Measurements from ENCODE around the gene TMEFF2. TPM values are rescaled to one million over a fixed set of nuclear protein-coding genes. Genes with fewer than 3 reads are reported as not detected.

Gene TMEFF2
- total and polyA plus RNA-seq, 2 donors from 2014 or later, result not detected

DNA sequence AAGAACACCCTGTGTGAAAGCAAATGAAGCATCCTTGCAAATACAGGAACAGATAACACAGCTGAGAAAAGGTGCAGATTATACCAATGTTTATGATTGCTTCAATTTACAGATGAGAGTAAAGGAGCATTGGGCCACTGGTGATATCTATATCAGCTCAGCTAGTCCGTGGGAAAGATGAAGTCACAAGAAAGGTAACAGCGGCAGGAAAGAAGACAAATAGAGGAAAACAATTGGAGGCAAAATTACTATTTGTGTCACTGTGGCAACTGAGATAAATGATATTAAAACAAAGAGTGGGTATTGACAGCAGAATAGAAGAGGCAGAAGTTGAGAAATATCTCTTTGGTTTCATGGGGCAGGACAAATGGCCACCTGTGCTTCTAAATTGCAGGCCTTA is 226.6 kb downstream of the TMEFF2 start:
- FAIRE-seq (no peak), DNase-seq (no peak)
- Histone ChIP-seq H3K9ac (ENCODE audit: low read length in 3 of 3) (no peak overlapping the region), H3K9me3 (ENCODE audit: control insufficient read depth in 2 of 3, insufficient read depth in 1 of 3, low read length in 3 of 3) (no peaks in the 10 kb centered on the region), H3K4me3 (ENCODE audit: low read length in 3 of 3) (no peak overlapping the region), H3K36me3 (ENCODE audit: control insufficient read depth in 2 of 3, insufficient read depth in 3 of 3, low read length in 3 of 3) (no peaks in the 10 kb centered on the region), H3K27ac (ENCODE audit: low read depth in 2 of 2, low read length in 2 of 2) (no peak overlapping the region), H3K27me3 (ENCODE audit: control insufficient read depth, insufficient read depth, low read length) (no peaks in the 10 kb centered on the region), H3K4me1 (ENCODE audit: control insufficient read depth in 2 of 3, insufficient read depth in 2 of 3, low read depth in 1 of 3, low read length in 3 of 3) (no peaks in the 10 kb centered on the region)
- intact Hi-C loops (cut with DNase I), result no loop called here
- TF ChIP-seq, protein P1, sequence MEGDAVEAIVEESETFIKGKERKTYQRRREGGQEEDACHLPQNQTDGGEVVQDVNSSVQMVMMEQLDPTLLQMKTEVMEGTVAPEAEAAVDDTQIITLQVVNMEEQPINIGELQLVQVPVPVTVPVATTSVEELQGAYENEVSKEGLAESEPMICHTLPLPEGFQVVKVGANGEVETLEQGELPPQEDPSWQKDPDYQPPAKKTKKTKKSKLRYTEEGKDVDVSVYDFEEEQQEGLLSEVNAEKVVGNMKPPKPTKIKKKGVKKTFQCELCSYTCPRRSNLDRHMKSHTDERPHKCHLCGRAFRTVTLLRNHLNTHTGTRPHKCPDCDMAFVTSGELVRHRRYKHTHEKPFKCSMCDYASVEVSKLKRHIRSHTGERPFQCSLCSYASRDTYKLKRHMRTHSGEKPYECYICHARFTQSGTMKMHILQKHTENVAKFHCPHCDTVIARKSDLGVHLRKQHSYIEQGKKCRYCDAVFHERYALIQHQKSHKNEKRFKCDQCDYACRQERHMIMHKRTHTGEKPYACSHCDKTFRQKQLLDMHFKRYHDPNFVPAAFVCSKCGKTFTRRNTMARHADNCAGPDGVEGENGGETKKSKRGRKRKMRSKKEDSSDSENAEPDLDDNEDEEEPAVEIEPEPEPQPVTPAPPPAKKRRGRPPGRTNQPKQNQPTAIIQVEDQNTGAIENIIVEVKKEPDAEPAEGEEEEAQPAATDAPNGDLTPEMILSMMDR (IDR thresholded peaks at IDR 0.05; ENCODE audit: borderline replicate concordance, extremely low read depth, insufficient read depth), result no peak

DNA sequence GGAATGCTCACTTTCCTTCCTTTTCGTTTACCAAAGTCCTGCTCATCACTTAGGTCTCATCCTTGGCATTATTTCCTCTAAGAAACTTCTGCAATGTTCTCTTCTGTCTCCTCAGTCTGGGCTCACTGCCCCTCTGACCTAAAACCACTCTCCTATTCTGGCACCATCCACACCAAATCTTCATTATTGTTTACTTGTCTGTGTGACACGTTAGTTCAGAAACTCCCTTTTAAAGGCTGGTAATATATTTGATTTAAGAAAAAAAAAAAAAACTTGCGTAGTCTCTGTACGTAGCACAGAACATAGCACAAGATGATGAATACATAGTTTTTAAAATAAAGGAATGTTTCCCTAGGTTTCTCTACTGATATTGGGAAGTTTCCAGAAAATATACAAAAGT is 229.0 kb downstream of the TMEFF2 start:
- Histone ChIP-seq H3K9me3 (ENCODE audit: control insufficient read depth in 2 of 3, insufficient read depth in 1 of 3, low read length in 3 of 3) (no peaks in the 10 kb centered on the region), H3K4me3 (ENCODE audit: low read length in 3 of 3) (no peak overlapping the region), H3K27me3 (ENCODE audit: control insufficient read depth, insufficient read depth, low read length) (no peaks in the 10 kb centered on the region), H3K4me1 (ENCODE audit: control insufficient read depth in 2 of 3, insufficient read depth in 2 of 3, low read depth in 1 of 3, low read length in 3 of 3) (no peaks in the 10 kb centered on the region), H3K36me3 (ENCODE audit: control insufficient read depth in 2 of 3, insufficient read depth in 3 of 3, low read length in 3 of 3) (no peaks in the 10 kb centered on the region), H3K27ac (ENCODE audit: low read depth in 2 of 2, low read length in 2 of 2) (no peak overlapping the region), H3K9ac (ENCODE audit: low read length in 3 of 3) (no peak overlapping the region)
- intact Hi-C loops (cut with DNase I), result no loop called here
- TF ChIP-seq, protein P1 (IDR thresholded peaks at IDR 0.05; ENCODE audit: borderline replicate concordance, extremely low read depth, insufficient read depth), result no peak
- DNase-seq (no peak), FAIRE-seq (no peak)

DNA sequence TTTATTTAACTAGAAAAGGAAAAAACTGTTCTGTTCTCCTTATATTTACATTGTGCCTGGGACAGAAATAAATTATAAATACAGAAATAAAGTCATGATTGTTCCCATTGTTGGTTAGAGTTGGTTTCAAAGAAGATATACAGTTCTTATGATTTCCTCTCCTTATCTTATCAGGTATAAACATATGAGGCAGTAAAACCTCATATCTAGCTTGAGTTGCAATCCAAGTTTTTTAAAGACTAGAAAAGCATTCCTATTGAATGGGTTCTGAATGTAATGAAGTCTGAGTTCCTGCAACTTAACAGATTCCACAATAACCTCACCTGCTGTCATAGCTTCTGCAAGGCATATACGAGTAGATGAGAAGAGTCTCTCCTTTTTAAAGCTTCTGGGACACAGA is 233.2 kb downstream of the TMEFF2 start:
- TF ChIP-seq, protein P1 (IDR thresholded peaks at IDR 0.05; ENCODE audit: borderline replicate concordance, extremely low read depth, insufficient read depth), result no peak
- FAIRE-seq, result no peak
- Histone ChIP-seq H3K27me3 (ENCODE audit: control insufficient read depth, insufficient read depth, low read length) (no peaks in the 10 kb centered on the region), H3K27ac (ENCODE audit: low read depth in 2 of 2, low read length in 2 of 2) (no peak overlapping the region), H3K9me3 (ENCODE audit: control insufficient read depth in 2 of 3, insufficient read depth in 1 of 3, low read length in 3 of 3) (no peaks in the 10 kb centered on the region), H3K36me3 (ENCODE audit: control insufficient read depth in 2 of 3, insufficient read depth in 3 of 3, low read length in 3 of 3) (no peaks in the 10 kb centered on the region), H3K9ac (ENCODE audit: low read length in 3 of 3) (no peak overlapping the region), H3K4me1 (ENCODE audit: control insufficient read depth in 2 of 3, insufficient read depth in 2 of 3, low read depth in 1 of 3, low read length in 3 of 3) (no peaks in the 10 kb centered on the region), H3K4me3 (ENCODE audit: low read length in 3 of 3) (no peak overlapping the region)
- no peak for DNase-seq
- intact Hi-C loops (cut with DNase I), result no loop called here

DNA sequence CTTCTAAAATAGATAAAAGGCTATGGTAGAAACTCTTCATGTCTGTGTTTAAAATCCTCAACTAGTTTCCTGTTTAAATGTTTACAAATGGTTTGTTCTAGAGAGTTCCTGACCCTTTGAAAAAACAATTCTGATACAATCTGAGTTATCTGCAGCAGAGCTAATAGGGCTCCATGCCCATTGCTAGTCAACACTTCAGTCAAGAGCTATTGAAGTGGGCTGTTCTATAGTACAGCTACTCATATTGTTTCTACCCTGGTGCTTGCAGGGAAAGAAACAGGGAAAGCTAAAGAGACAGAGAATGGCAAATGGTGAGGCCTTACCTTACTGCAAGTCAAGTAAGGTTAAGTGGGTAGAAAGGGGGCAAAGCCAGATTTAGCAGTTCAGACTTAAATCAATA is 235.5 kb downstream of the TMEFF2 start:
- DNase-seq, result no peak
- no peaks in the 10 kb centered on the region for H3K36me3 ChIP-seq (ENCODE audit: control insufficient read depth in 2 of 3, insufficient read depth in 3 of 3, low read length in 3 of 3)
- no peak for FAIRE-seq
- intact Hi-C loops (cut with DNase I), result no loop called here
- H3K9ac ChIP-seq (ENCODE audit: low read length in 3 of 3), result no peak overlapping the region
- no peaks in the 10 kb centered on the region for H3K4me1 ChIP-seq (ENCODE audit: control insufficient read depth in 2 of 3, insufficient read depth in 2 of 3, low read depth in 1 of 3, low read length in 3 of 3)
- TF ChIP-seq, protein P1 (IDR thresholded peaks at IDR 0.05; ENCODE audit: borderline replicate concordance, extremely low read depth, insufficient read depth), result no peak
- no peak overlapping the region for H3K27ac ChIP-seq (ENCODE audit: low read depth in 2 of 2, low read length in 2 of 2)
- H3K27me3 ChIP-seq (ENCODE audit: control insufficient read depth, insufficient read depth, low read length), result no peaks in the 10 kb centered on the region
- H3K9me3 ChIP-seq (ENCODE audit: control insufficient read depth in 2 of 3, insufficient read depth in 1 of 3, low read length in 3 of 3), result no peaks in the 10 kb centered on the region
- H3K4me3 ChIP-seq (ENCODE audit: low read length in 3 of 3), result no peak overlapping the region
